OCI-LY3 (cell line): Measurements from ENCODE around the gene XCR1.

Experiments
- H2AFZ ChIP-seq: fragments of 200-600, 300-600 bp; shearing (Covaris generic); 2 replicates; pipeline ENCODE4 v1.6.0; 2014; ENCODE audit warnings: antibody characterized with exemption, low read depth, low read length
- H3K27ac ChIP-seq: fragments of 200-600, 300-600 bp; sonication (generic); 2 replicates; pipeline ENCODE4 v1.5.1; 2014; ENCODE audit warnings: mild to moderate bottlenecking, low read length, moderate library complexity, mixed read lengths
- H3K27me3 ChIP-seq: fragments of 200-600, 300-600 bp; sonication (generic); 2 replicates; pipeline ENCODE4 v1.6.1; 2014; ENCODE audit warnings: low read depth, low read length, mixed read lengths
- H3K36me3 ChIP-seq: fragments of 200-600, 300-600 bp; sonication (generic); replicated peaks from 2 replicates; pipeline ENCODE3; 2014; ENCODE audit warnings: low read depth, low read length, mixed read lengths
- H3K4me1 ChIP-seq: fragments of 300-600, 200-600 bp; sonication (generic); 2 replicates; pipeline ENCODE4 v1.6.1; 2014; ENCODE audit warnings: low read length, mixed read lengths
- H3K4me2 ChIP-seq: fragments of 200-600, 300-600 bp; sonication (generic); 2 replicates; pipeline ENCODE4 v1.6.1; 2014; ENCODE audit warnings: low read length, mixed read lengths
- H3K4me3 ChIP-seq: fragments of 300-600, 200-600 bp; sonication (generic); 2 replicates; pipeline ENCODE4 v1.5.1; 2014; ENCODE audit warnings: antibody characterized with exemption, mild to moderate bottlenecking, low read length, moderate library complexity
- H3K79me2 ChIP-seq: fragments of 300-600, 200-600 bp; shearing (Covaris generic); 2 replicates; pipeline ENCODE4 v1.6.1; 2014; ENCODE audit warnings: mild to moderate bottlenecking, low read length, mixed read lengths
- H3K9ac ChIP-seq: fragments of 300-600, 200-600 bp; shearing (Covaris generic); 2 replicates; pipeline ENCODE4 v1.6.0; 2014; ENCODE audit warnings: mild to moderate bottlenecking, low read length, moderate library complexity
- H3K9me3 ChIP-seq: fragments of 200-600, 300-600 bp; shearing (Covaris generic); 2 replicates; pipeline ENCODE4 v1.6.1; 2014; ENCODE audit warnings: low read length, mixed read lengths; ENCODE audit not compliant: insufficient read depth
- H4K20me1 ChIP-seq: fragments of 200-600, 300-600 bp; sonication (generic); 2 replicates; pipeline ENCODE4 v1.6.1; 2016; ENCODE audit warnings: low read length, mixed read lengths; ENCODE audit not compliant: insufficient read depth
- CTCF ChIP-seq: fragments of 200-600, 300-600 bp; sonication (generic); IDR thresholded peaks from 2 replicates; pipeline ENCODE4 v1.5.1; 2014; ENCODE audit warnings: antibody characterized with exemption, low read length, low read depth
- EZH2phosphoT487 ChIP-seq: fragments of 200-600 bp; shearing (Covaris generic); IDR thresholded peaks from 2 replicates; pipeline ENCODE4 v1.6.1; 2018; ENCODE audit warnings: antibody characterized with exemption, mixed run types, low read depth

The XCR1 gene

GRCh38 chr3:45993421-45994027 lies 33.8 kb downstream of the XCR1 start:
- Histone ChIP-seq H3K4me3 (no peak overlapping the region), H3K36me3 (peaks cover 16% of the 10 kb centered on the region), H3K27me3 (no peaks in the 10 kb centered on the region), H3K27ac (no peak overlapping the region), H3K9ac (no peak overlapping the region), H3K79me2 (peaks cover 47% of the 10 kb centered on the region), H3K4me2 (no peak overlapping the region), H2AFZ (no peak overlapping the region), H3K9me3 (no peaks in the 10 kb centered on the region), H4K20me1 (peaks cover 7% of the 10 kb centered on the region; the same call in 1 of the 2 replicates), H3K4me1 (peaks cover 31% of the 10 kb centered on the region)
- TF ChIP-seq EZH2phosphoT487 (no peak), CTCF (no peak)

- no peaks in the 10 kb centered on the region for H3K27me3 ChIP-seq
- TF ChIP-seq CTCF (no peak), EZH2phosphoT487 (no peak)
- no peak overlapping the region for H3K4me2 ChIP-seq
- H2AFZ ChIP-seq, result no peak overlapping the region
- H3K4me1 ChIP-seq, result peaks cover 31% of the 10 kb centered on the region
- H3K79me2 ChIP-seq, result peaks cover 53% of the 10 kb centered on the region
- H3K27ac ChIP-seq, result no peak overlapping the region
- no peak overlapping the region for H3K4me3 ChIP-seq
- H4K20me1 ChIP-seq, result peaks cover 7% of the 10 kb centered on the region; the same call in 1 of the 2 replicates
- H3K36me3 ChIP-seq, result peaks cover 16% of the 10 kb centered on the region
- H3K9ac ChIP-seq, result no peak overlapping the region
- H3K9me3 ChIP-seq, result no peaks in the 10 kb centered on the region
These were observed 34.5 kb downstream of the XCR1 start for GRCh38 chr3:45992821-45993221.

- Histone ChIP-seq H3K27ac (no peak overlapping the region), H3K4me3 (no peak overlapping the region), H3K4me1 (peaks cover 31% of the 10 kb centered on the region), H3K9me3 (no peaks in the 10 kb centered on the region), H3K9ac (no peak overlapping the region), H3K36me3 (peaks cover 16% of the 10 kb centered on the region), H2AFZ (no peak overlapping the region), H3K79me2 (peaks cover 59% of the 10 kb centered on the region), H3K4me2 (no peak overlapping the region), H4K20me1 (peaks cover 10% of the 10 kb centered on the region; the same call in 1 of the 2 replicates), H3K27me3 (no peaks in the 10 kb centered on the region)
- TF ChIP-seq CTCF (no peak), EZH2phosphoT487 (no peak)
These were observed 35.1 kb downstream of the XCR1 start for GRCh38 chr3:45992133-45992729.

GRCh38 chr3:45991341-45991740 lies 35.9 kb downstream of the XCR1 start:
- Histone ChIP-seq H2AFZ (no peak overlapping the region), H3K36me3 (peaks cover 16% of the 10 kb centered on the region), H3K27ac (no peak overlapping the region), H3K4me2 (no peak overlapping the region), H4K20me1 (peaks cover 18% of the 10 kb centered on the region; the same call in 1 of the 2 replicates), H3K79me2 (peaks cover 68% of the 10 kb centered on the region), H3K9me3 (no peaks in the 10 kb centered on the region), H3K4me1 (peaks cover 22% of the 10 kb centered on the region), H3K27me3 (no peaks in the 10 kb centered on the region), H3K9ac (no peak overlapping the region), H3K4me3 (no peak overlapping the region)
- TF ChIP-seq CTCF (no peak), EZH2phosphoT487 (no peak)
